Psoas muscle (tissue), 8 donors: Measurements from ENCODE around the gene SYT1. TPM values are rescaled to one million over a fixed set of nuclear protein-coding genes. Genes with fewer than 3 reads are reported as not detected.

Source experiments
- ATAC-seq, 4 donors: fragments of 200-7000 bp; cut with Tn5 transposase; one replicate each; pipeline ENCODE4 v1.9.1; 2020; ENCODE audit warnings: moderate library complexity in 3 of 4, mild to moderate bottlenecking in 2 of 4
- DNase-seq, 2 donors: peaks; one replicate each; pipeline ENCODE4 v3.0.0-alpha.2; 2020
- H3K27ac ChIP-seq: fragments of 200-600 bp; one replicate; pipeline ENCODE4 v1.8.0; 2022
- H3K27me3 ChIP-seq, 3 donors: fragments of 200-600 bp in 1 of 3; one replicate each; pipeline versions ENCODE4 v1.6.1 to v1.8.0; 2013 to 2022; ENCODE audit warnings: low read length in 2 of 3, mild to moderate bottlenecking in 2 of 3, moderate library complexity in 1 of 3; ENCODE audit not compliant: insufficient read depth in 3 of 3
- H3K36me3 ChIP-seq, 2 donors: fragments of 200-600 bp in 1 of 2; one replicate each; pipeline versions ENCODE4 v1.6.1 to v1.8.0; 2013 to 2022; ENCODE audit warnings: low read depth in 1 of 2, mild to moderate bottlenecking in 1 of 2, moderate library complexity in 1 of 2; ENCODE audit not compliant: insufficient read depth in 1 of 2
- H3K4me1 ChIP-seq: fragments of 200-600 bp; one replicate; pipeline ENCODE4 v1.8.0; 2022
- H3K4me3 ChIP-seq: fragments of 200-600 bp; one replicate; pipeline ENCODE4 v1.8.0; 2022; ENCODE audit warnings: mild to moderate bottlenecking
- H3K9me3 ChIP-seq: fragments of 200-600 bp; one replicate; pipeline ENCODE4 v1.8.0; 2022
- CTCF ChIP-seq: fragments of 200-600 bp; IDR thresholded peaks from one replicate; pipeline ENCODE4 v1.8.0; 2022; ENCODE audit warnings: antibody characterized with exemption
- WGBS, 3 donors: extraction: QIAGEN DNeasy Blood & Tissue Kit; methylation state at CpG; one replicate each; pipeline versions ENCODE4 v1.1.6 to v1.1.7; 2013; 5-methylcytosine and 5-hydroxymethylcytosine counted together
- intact Hi-C, 2 donors: fragments of 100-400 bp; cut with DNase I; formaldehyde crosslinking; loops; one replicate each; pipeline versions ENCODE4 v1.11.0 to v1.14.2; 2022
- polyA plus RNA-seq, 3 donors: library from polyadenylated mRNA; stranded (reverse); fragments of 200-250 nt; gene quantifications; one replicate each; pipeline ENCODE4 v1.2.3, GENCODE V29; 2013
- total RNA-seq, 4 donors: library from RNA; stranded (reverse); fragmentation: NEBNext Ultra II Directional in 2 of 4; extraction: Animal tissue kit (Norgen Biotek cat#: 25700) in 2 of 4; gene quantifications; one replicate each; pipeline versions ENCODE4 v1.2.1 to v1.2.4, GENCODE V29; 2021 to 2023
- donor health status: healthy with polysubstance abuse.
- donor health status: DM: no; HTN: no; CAD: no; lungs with moderate emphysema.
- donor health status: Bipolar disorder and iron deficiency.
- donor health status: healthy.
- donor health status: DM: yes; HTN: yes; CAD: no.
- donor health status: DM: no; HTN: no; CAD: no.
- donor health status: DM: no; HTN: no; CAD: no.
- donor health status: DM: yes; HTN: yes; CAD: no.

The SYT1 gene
- total and polyA plus RNA-seq, 7 donors = 0.05 to 0.34 (median 0.14) TPM; not detected in 2

DNA sequence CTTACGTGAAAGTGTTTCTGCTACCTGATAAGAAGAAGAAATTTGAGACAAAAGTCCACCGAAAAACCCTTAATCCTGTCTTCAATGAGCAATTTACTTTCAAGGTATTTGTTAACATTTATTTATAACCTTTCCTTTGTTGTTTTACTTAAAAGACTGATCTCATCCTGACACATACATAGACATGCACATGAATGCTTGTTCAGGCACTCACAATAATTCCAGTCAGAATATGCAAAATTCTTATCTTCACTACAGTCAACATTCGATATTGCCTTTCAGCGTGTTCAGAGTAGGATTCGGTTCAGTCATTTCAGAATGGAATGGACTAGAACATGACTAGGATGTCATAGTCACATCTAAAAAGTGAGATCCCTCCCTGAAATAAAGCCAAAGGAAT is 431.6 kb downstream of the SYT1 start:
- ATAC-seq (no peak), DNase-seq (no peak)
- Histone ChIP-seq H3K27ac (no peak overlapping the region), H3K9me3 (no peaks in the 10 kb centered on the region), H3K27me3 (no peaks in the 10 kb centered on the region), H3K4me1 (no peaks in the 10 kb centered on the region), H3K4me3 (no peak overlapping the region), H3K36me3 (no peaks in the 10 kb centered on the region)
- 66 to 73% (median 66%) methylated on average over 5 of the region's 5 CpGs for WGBS, 3 donors
- intact Hi-C loops = no loop called here
- no peak for TF ChIP-seq CTCF

DNA sequence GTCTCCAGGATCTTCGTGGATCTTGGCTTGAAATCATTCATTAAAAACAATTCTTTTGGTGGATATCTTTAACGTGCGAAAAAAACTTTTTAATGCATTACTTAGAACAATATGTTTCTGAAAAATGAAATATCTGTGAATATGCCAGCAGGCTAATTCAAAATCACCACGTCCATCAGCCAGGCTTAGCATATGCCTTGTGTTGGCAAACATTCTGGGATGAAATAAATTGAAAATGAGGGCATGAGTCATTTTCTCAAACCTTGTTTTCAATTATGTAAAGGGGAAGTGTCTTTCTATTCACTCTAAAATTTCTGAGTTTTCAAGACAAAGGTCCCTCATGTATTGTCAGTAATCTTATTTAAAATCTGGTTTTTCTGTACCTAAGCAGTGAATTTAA is 432.3 kb downstream of the SYT1 start:
- Histone ChIP-seq H3K27ac (no peak overlapping the region), H3K4me1 (no peaks in the 10 kb centered on the region), H3K9me3 (no peaks in the 10 kb centered on the region), H3K27me3 (no peaks in the 10 kb centered on the region), H3K4me3 (no peak overlapping the region), H3K36me3 (no peaks in the 10 kb centered on the region)
- WGBS, 3 donors = 31 to 43% (median 33%) methylated on average over 4 of the region's 4 CpGs
- intact Hi-C loops = no loop called here
- TF ChIP-seq CTCF = no peak
- no peak for DNase-seq
- ATAC-seq = no peak

- no peak for ATAC-seq
- no peak overlapping the region for H3K27ac ChIP-seq
- H3K4me3 ChIP-seq = no peak overlapping the region
- DNase-seq = no peak
- no peaks in the 10 kb centered on the region for H3K27me3 ChIP-seq
- intact Hi-C loops = no loop called here
- no peaks in the 10 kb centered on the region for H3K4me1 ChIP-seq
- H3K36me3 ChIP-seq = no peaks in the 10 kb centered on the region
- H3K9me3 ChIP-seq = no peaks in the 10 kb centered on the region
- no peak for TF ChIP-seq CTCF
These were observed 433.9 kb downstream of the SYT1 start for GRCh38 chr12:79298506-79298905.

GRCh38 chr12:79299447-79300198 is 435.0 kb downstream of the SYT1 start:
- 64 to 69% (median 65%) methylated on average over 5 of the region's 5 CpGs for WGBS, 3 donors
- no peak overlapping the region for H3K27ac ChIP-seq
- intact Hi-C loops = no loop called here
- ATAC-seq (no peak), DNase-seq (no peak)
- H3K27me3 ChIP-seq = no peaks in the 10 kb centered on the region
- H3K9me3 ChIP-seq = no peaks in the 10 kb centered on the region
- no peaks in the 10 kb centered on the region for H3K4me1 ChIP-seq
- no peak overlapping the region for H3K4me3 ChIP-seq
- H3K36me3 ChIP-seq = no peaks in the 10 kb centered on the region
- TF ChIP-seq CTCF = no peak

DNA sequence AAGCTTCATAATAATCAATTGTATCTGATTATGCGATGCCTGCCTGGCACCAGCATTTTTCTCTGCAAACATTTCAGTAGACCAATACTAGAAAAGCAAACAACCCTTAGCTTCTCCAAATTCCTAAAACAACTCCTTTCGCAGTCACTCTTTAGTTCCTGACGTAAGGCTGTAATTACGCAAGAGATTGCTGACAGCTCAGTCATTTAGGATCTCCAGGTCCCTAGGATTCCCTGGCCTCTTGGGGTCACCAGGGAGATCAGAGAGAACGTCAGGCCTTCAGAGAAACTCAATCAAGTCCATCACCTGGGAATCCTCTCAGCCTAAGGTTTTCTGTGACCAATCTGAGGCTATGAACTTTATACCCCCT is 435.6 kb downstream of the SYT1 start:
- 67 to 72% (median 71%) methylated on average over 5 of the region's 5 CpGs for WGBS, 3 donors
- intact Hi-C loops = no loop called here
- Histone ChIP-seq H3K4me3 (no peak overlapping the region), H3K27ac (no peak overlapping the region), H3K27me3 (no peaks in the 10 kb centered on the region), H3K9me3 (no peaks in the 10 kb centered on the region), H3K4me1 (no peaks in the 10 kb centered on the region), H3K36me3 (no peaks in the 10 kb centered on the region)
- DNase-seq (no peak), ATAC-seq (no peak)
- TF ChIP-seq CTCF = no peak
